OCI-LY7 (cell line): ENCODE measurements around the gene PLEKHG4. TPM values are rescaled to one million over a fixed set of nuclear protein-coding genes. Genes with fewer than 3 reads are reported as not detected.

Source experiments
- BruUV-seq: library from RNA; stranded (reverse); fragments of 400-500 nt; replicated peaks from 2 replicates; lab custom pipeline; 2021; lab: Mats Ljungman, UMichigan
- CTCF ChIA-PET: fragments of 300-600 bp; sonication (Branson Sonifier 250); formaldehyde crosslinking; loops from one replicate; lab custom pipeline; 2022; ENCODE audit warnings: antibody characterized with exemption; ENCODE audit not compliant: unreplicated experiment; lab: Charles Lee
- POLR2A ChIA-PET: fragments of 300-600 bp; sonication (Branson Sonifier 250); formaldehyde crosslinking; loops from one replicate; lab custom pipeline; 2022; ENCODE audit warnings: antibody characterized with exemption; lab: Charles Lee
- DNase-seq: peaks from one replicate; pipeline ENCODE4 v3.0.0-alpha.2; 2015; ENCODE audit warnings: low spot score
- H2AFZ ChIP-seq: fragments of 200-600 bp; sonication (generic), shearing (Covaris generic); 2 replicates; pipeline ENCODE4 v1.6.1; 2014; ENCODE audit warnings: mild to moderate bottlenecking, antibody characterized with exemption, low read length, moderate library complexity
- H3K27ac ChIP-seq: fragments of 200-600 bp; sonication (generic); 2 replicates; pipeline ENCODE4 v1.5.1; 2014; ENCODE audit warnings: mixed run types, low read depth, mild to moderate bottlenecking, moderate library complexity, low read length, inconsistent platforms; ENCODE audit not compliant: poor library complexity, severe bottlenecking
- H3K36me3 ChIP-seq: fragments of 200-600 bp; sonication (generic); 2 replicates; pipeline ENCODE4 v1.6.1; 2014; ENCODE audit warnings: mild to moderate bottlenecking, antibody characterized with exemption, low read length, moderate library complexity, mixed read lengths; ENCODE audit not compliant: insufficient read depth
- H3K4me1 ChIP-seq: fragments of 200-600 bp; sonication (generic); 2 replicates; pipeline ENCODE4 v1.5.1; 2014; ENCODE audit warnings: mild to moderate bottlenecking, low read length; ENCODE audit not compliant: insufficient read depth, poor library complexity, severe bottlenecking
- H3K4me2 ChIP-seq: fragments of 200-600 bp; sonication (generic); 2 replicates; pipeline ENCODE4 v1.6.1; 2014; ENCODE audit warnings: mild to moderate bottlenecking, low read length
- H3K4me3 ChIP-seq: fragments of 200-600 bp; sonication (generic); 2 replicates; pipeline ENCODE4 v1.5.1; 2014; ENCODE audit warnings: mild to moderate bottlenecking, low read depth, low read length; ENCODE audit not compliant: poor library complexity, severe bottlenecking
- H3K79me2 ChIP-seq: fragments of 200-600 bp; sonication (generic); 2 replicates; pipeline ENCODE4 v1.6.1; 2016; ENCODE audit warnings: low read depth, mild to moderate bottlenecking, low read length, moderate library complexity, mixed read lengths; ENCODE audit not compliant: insufficient read depth
- H3K9me2 ChIP-seq: fragments of 200-600 bp; sonication (generic); 2 replicates; pipeline ENCODE4 v1.6.1; 2016; ENCODE audit warnings: mild to moderate bottlenecking, low read length, mixed read lengths; ENCODE audit not compliant: insufficient read depth
- H3K9me3 ChIP-seq: fragments of 200-600 bp; sonication (generic); 2 replicates; pipeline ENCODE4 v1.6.1; 2014; ENCODE audit warnings: mild to moderate bottlenecking, mixed run types, low read length, mixed read lengths
- H4K20me1 ChIP-seq: fragments of 200-600 bp; sonication (generic); 2 replicates; pipeline ENCODE4 v1.6.1; 2014; ENCODE audit warnings: mild to moderate bottlenecking, antibody characterized with exemption, low read length, moderate library complexity, mixed read lengths; ENCODE audit not compliant: insufficient read depth
- EZH2phosphoT487 ChIP-seq: fragments of 200-600 bp; sonication (generic); IDR thresholded peaks from 2 replicates; pipeline ENCODE4 v1.6.1; 2018; ENCODE audit warnings: low read depth, borderline replicate concordance, mild to moderate bottlenecking, mixed run types, antibody characterized with exemption, low read length, moderate library complexity, mixed read lengths
- intact Hi-C: fragments of 100-400 bp; cut with micrococcal nuclease; formaldehyde crosslinking; loops from one replicate; pipeline ENCODE4 v1.10.0; 2022; ENCODE audit not compliant: unreplicated experiment
- total RNA-seq, 2 experiments: library from RNA; depleted of rRNA in 1 of 2; stranded (reverse); fragments of >200 nt in 1 of 2; shearing (Covaris generic) in 1 of 2; gene quantifications; 2 replicates each; pipeline ENCODE4 v1.2.3, GENCODE V29; 2014 to 2022
- TF ChIP-seq, protein P1 (sequence below): fragments of 200-600 bp; sonication (generic); conservative IDR thresholded peaks from 2 replicates; pipeline ENCODE4 v1.5.1; 2014; ENCODE audit warnings: mild to moderate bottlenecking, antibody characterized with exemption, low read length, moderate library complexity, mixed read lengths

The PLEKHG4 gene
- total RNA-seq, 2 experiments from 2014 or later, result 0.51 TPM; not detected in 1

DNA sequence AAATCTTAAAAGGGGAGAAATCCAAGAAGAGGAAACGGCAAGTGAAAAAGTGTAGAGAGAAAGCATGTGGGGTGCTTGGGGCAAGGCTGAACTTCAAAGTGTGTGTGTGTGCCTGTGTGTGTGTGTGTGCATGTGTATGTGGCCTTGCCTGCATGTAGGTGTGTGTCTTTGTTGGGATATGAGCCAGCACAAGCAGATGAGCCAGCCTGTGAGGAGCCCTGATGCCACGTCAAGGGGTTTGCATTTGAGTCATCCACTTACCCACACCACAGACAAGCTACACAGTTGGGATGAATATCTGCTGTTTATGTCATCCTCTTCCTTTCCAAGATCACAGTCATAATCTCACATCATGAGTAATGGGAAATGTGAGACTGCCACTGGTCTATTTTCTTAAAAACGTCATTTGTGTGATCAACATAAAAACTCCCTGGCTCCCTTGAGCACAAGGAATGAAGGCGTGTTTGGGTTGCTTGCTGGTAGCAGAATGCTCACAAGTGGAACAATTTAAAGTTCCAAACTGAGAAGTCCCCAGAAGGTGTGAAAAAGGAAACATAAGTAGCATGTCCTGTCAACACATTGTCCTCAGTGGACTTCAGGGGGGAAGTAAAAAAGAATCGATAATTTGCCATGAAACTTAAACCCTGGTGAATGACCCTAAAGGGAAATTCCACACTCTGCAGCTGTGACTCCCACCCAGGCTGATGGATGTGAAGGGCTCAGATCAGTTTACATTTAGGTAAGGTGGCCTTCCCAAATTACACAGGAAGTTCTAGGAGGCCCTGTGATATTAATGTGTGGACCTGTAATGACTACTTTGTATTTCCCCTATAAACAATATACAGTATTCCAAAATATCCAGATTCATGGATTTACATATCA, 32.5 kb downstream of the PLEKHG4 start:
- Histone ChIP-seq H3K79me2 (no peaks in the 10 kb centered on the region), H2AFZ (no peak overlapping the region), H3K4me3 (no peak overlapping the region), H4K20me1 (no peaks in the 10 kb centered on the region), H3K9me2 (no peaks in the 10 kb centered on the region), H3K4me2 (no peak overlapping the region), H3K9me3 (no peaks in the 10 kb centered on the region), H3K27ac (no peak overlapping the region), H3K4me1 (no peaks in the 10 kb centered on the region), H3K36me3 (no peaks in the 10 kb centered on the region)
- no peak for DNase-seq
- TF ChIP-seq, protein P1, sequence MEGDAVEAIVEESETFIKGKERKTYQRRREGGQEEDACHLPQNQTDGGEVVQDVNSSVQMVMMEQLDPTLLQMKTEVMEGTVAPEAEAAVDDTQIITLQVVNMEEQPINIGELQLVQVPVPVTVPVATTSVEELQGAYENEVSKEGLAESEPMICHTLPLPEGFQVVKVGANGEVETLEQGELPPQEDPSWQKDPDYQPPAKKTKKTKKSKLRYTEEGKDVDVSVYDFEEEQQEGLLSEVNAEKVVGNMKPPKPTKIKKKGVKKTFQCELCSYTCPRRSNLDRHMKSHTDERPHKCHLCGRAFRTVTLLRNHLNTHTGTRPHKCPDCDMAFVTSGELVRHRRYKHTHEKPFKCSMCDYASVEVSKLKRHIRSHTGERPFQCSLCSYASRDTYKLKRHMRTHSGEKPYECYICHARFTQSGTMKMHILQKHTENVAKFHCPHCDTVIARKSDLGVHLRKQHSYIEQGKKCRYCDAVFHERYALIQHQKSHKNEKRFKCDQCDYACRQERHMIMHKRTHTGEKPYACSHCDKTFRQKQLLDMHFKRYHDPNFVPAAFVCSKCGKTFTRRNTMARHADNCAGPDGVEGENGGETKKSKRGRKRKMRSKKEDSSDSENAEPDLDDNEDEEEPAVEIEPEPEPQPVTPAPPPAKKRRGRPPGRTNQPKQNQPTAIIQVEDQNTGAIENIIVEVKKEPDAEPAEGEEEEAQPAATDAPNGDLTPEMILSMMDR, result no peak
- no peak for TF ChIP-seq EZH2phosphoT487
- ChIA-PET POLR2A (no interaction called here), CTCF (no interaction called here)
- no TSS peak for BruUV-seq
- intact Hi-C loops, result no loop called here

DNA sequence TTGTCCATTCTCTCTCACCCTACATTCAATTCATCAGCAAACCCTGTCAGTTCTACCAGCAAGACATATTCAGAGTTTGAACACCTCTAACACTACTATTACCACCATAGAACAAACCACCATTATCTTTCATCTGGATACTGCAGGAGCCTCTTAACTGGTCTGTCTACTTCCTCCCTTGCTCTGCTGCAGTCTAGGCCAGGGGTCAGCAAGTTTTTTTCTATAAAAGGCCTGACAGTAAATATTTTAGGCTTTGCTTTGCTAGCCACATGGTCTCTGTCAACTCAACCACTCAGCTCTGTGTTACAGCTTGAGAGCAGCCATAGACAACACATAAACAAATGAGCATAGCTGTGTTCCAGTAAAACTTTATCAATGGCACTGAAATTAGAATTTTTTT, 33.4 kb downstream of the PLEKHG4 start:
- Histone ChIP-seq H4K20me1 (no peaks in the 10 kb centered on the region), H3K27ac (no peak overlapping the region), H3K36me3 (no peaks in the 10 kb centered on the region), H3K79me2 (no peaks in the 10 kb centered on the region), H3K4me1 (no peaks in the 10 kb centered on the region), H3K4me2 (no peak overlapping the region), H3K9me3 (no peaks in the 10 kb centered on the region), H2AFZ (no peak overlapping the region), H3K4me3 (no peak overlapping the region), H3K9me2 (no peaks in the 10 kb centered on the region)
- DNase-seq, result no peak
- intact Hi-C loops, result no loop called here
- ChIA-PET CTCF (no interaction called here), POLR2A (interaction anchor here (0.7 kb wide), 1 partner anchor 66 kb away, joined by 3 read pairs; no protein-coding TSS in a partner anchor)
- BruUV-seq, result no TSS peak
- TF ChIP-seq, protein P1, result no peak
- TF ChIP-seq EZH2phosphoT487, result no peak

DNA sequence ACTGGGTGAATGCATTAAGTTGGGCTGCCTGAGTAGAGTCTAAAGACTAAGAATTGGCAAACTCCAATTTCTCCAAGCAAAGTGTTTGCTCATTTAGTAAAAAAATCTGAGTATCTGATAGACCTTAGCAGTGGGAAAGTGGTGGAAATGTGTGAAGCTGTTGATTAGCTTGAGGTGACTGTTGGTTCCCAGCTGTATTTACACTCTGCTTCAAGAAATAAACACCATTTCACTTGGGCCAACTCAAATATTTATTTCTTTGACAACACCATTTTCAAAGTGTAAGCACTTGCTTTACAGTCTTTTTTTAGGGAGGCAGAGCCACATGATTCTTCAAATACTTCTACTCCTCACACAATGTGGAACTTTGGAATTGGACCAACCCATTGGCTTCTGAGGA, 38.5 kb downstream of the PLEKHG4 start:
- no TSS peak for BruUV-seq
- CTCF ChIA-PET, result no interaction called here
- TF ChIP-seq EZH2phosphoT487, result no peak
- TF ChIP-seq, protein P1, result no peak
- H3K4me3 ChIP-seq, result no peak overlapping the region
- no peak overlapping the region for H2AFZ ChIP-seq
- no peaks in the 10 kb centered on the region for H4K20me1 ChIP-seq
- POLR2A ChIA-PET, result interaction anchor here (0.6 kb wide), 1 partner anchor 934 kb away, joined by 5 read pairs; no protein-coding TSS in a partner anchor
- peaks cover 5% of the 10 kb centered on the region for H3K4me1 ChIP-seq
- H3K4me2 ChIP-seq, result no peak overlapping the region
- DNase-seq, result no peak
- H3K9me2 ChIP-seq, result no peaks in the 10 kb centered on the region
- intact Hi-C loops, result no loop called here
- H3K27ac ChIP-seq, result no peak overlapping the region
- no peaks in the 10 kb centered on the region for H3K79me2 ChIP-seq
- no peaks in the 10 kb centered on the region for H3K9me3 ChIP-seq
- H3K36me3 ChIP-seq, result no peaks in the 10 kb centered on the region
